K562 (cell line): ENCODE results near the gene ARL16. TPM values are rescaled to one million over a fixed set of nuclear protein-coding genes. Genes with fewer than 3 reads are reported as not detected.

ENCODE experiments used
- MTA1 ChIP-seq: fragments of 450-650 bp; IDR thresholded peaks from 2 replicates; pipeline ENCODE4 v1.6.1; 2017; ENCODE audit warnings: borderline replicate concordance
- NUFIP1 ChIP-seq: fragments of 450-650 bp; IDR thresholded peaks from 2 replicates; pipeline ENCODE4 v1.6.1; 2018; ENCODE audit not compliant: partially characterized antibody
- PHF21A ChIP-seq: fragments of 450-650 bp; IDR thresholded peaks from 2 replicates; pipeline ENCODE4 v1.6.1; 2017; ENCODE audit warnings: low read depth, borderline replicate concordance
- POLR2G ChIP-seq: fragments of 200-400 bp; formaldehyde crosslinking; IDR thresholded peaks from 2 replicates; pipeline ENCODE4 v1.6.1; 2017; ENCODE audit warnings: low read depth, mild to moderate bottlenecking, antibody characterized with exemption, low read length, moderate library complexity
- PRPF4 ChIP-seq: fragments of 200-400 bp; formaldehyde crosslinking; IDR thresholded peaks from one replicate; pipeline ENCODE4 v1.6.1; 2017; ENCODE audit warnings: low read length, low read depth, mild to moderate bottlenecking; ENCODE audit not compliant: insufficient read depth, poor library complexity, severe bottlenecking
- SMAD1 ChIP-seq: fragments of 150-350 bp; IDR thresholded peaks from 2 replicates; pipeline ENCODE4 v1.6.1; 2014; ENCODE audit warnings: low read length, low read depth; ENCODE audit not compliant: partially characterized antibody
- SMC3 ChIP-seq: conservative IDR thresholded peaks from 2 replicates; pipeline ENCODE4 v1.6.1; 2011; ENCODE audit warnings: low read depth, low read length, improper control_type of control experiment; ENCODE audit not compliant: insufficient read depth
- SRSF1 ChIP-seq: fragments of 200-400 bp; formaldehyde crosslinking; IDR thresholded peaks from 2 replicates; pipeline ENCODE4 v1.6.1; 2017; ENCODE audit warnings: mild to moderate bottlenecking, low read depth, low read length, moderate library complexity
- SRSF9 ChIP-seq: fragments of 200-400 bp; formaldehyde crosslinking; IDR thresholded peaks from 2 replicates; pipeline ENCODE4 v1.6.1; 2017; ENCODE audit warnings: low read depth, low read length, borderline replicate concordance
- ZBTB12 ChIP-seq: fragments of 250-450 bp; sonication (Bioruptor Pico); IDR thresholded peaks from 2 replicates; pipeline ENCODE4 v1.4.0; 2020
- ZKSCAN1 ChIP-seq: fragments of 150-350 bp; IDR thresholded peaks from 2 replicates; pipeline ENCODE4 v1.6.1; 2016; ENCODE audit warnings: low read depth, low read length
- ZNF764 ChIP-seq: fragments of 250-450 bp; sonication (Bioruptor Pico); IDR thresholded peaks from 2 replicates; pipeline ENCODE4 v1.4.0; 2020; ENCODE audit warnings: low read depth, mild to moderate bottlenecking, moderate library complexity
- polyA plus RNA-seq, 8 experiments: library from polyadenylated mRNA; depleted of rRNA in 4 of 8; stranded (reverse) in 5 of 8; unstranded in 3 of 8; fragments of >200 nt; fragmentation: Nextera tagmentation in 2 of 8; fragmentation: Illumina TruSeq in 1 of 8; extraction: Ambion mirVana in 2 of 8; extraction: Trizol in 1 of 8; gene quantifications; 2 replicates each; pipeline versions ENCODE4 v1.2.1 to v1.2.3, GENCODE V29; 2011 to 2014; ENCODE audit warnings: inconsistent platforms in 1 of 8, missing spikeins in 1 of 8
- total RNA-seq, 7 experiments: library from RNA; depleted of rRNA in 6 of 7; stranded (reverse); fragments of >200 nt in 6 of 7; fragmentation: Illumina TruSeq in 2 of 7; extraction: Trizol in 2 of 7; gene quantifications; 2 replicates each; pipeline versions ENCODE4 v1.2.1 to v1.2.3, GENCODE V29; 2011 to 2021; ENCODE audit warnings: low replicate concordance in 1 of 7
- TF ChIP-seq, protein P1 (sequence below): fragments of 150-350 bp; conservative IDR thresholded peaks from 2 replicates; pipeline ENCODE4 v1.6.1; 2014; ENCODE audit warnings: low read length
- TF ChIP-seq, protein P2 (sequence below): sonication (generic); formaldehyde crosslinking; IDR thresholded peaks from 2 replicates; pipeline ENCODE4 v1.8.0; 2022; ENCODE audit warnings: mild to moderate bottlenecking, low read depth, missing genetic modification reagents
- TF ChIP-seq, protein P3 (sequence below): sonication (generic); formaldehyde crosslinking; IDR thresholded peaks from 2 replicates; pipeline ENCODE4 v1.8.0; 2022; ENCODE audit warnings: mild to moderate bottlenecking, missing genetic modification reagents
- TF ChIP-seq, protein P4 (sequence below): sonication (generic); formaldehyde crosslinking; IDR thresholded peaks from 2 replicates; pipeline ENCODE4 v1.5.0; 2020; ENCODE audit warnings: missing genetic modification reagents
- TF ChIP-seq, protein P5 (sequence below): fragments of 450-650 bp; IDR thresholded peaks from 2 replicates; pipeline ENCODE4 v1.6.1; 2017; ENCODE audit warnings: mild to moderate bottlenecking, moderate library complexity

ARL16 gene
- total and polyA plus RNA-seq, 9 of the 15 experiments (the other 6 are each of a cell fraction or from before 2014, with no cell fraction given): 5.4 to 32.4 (median 22.6) TPM

DNA sequence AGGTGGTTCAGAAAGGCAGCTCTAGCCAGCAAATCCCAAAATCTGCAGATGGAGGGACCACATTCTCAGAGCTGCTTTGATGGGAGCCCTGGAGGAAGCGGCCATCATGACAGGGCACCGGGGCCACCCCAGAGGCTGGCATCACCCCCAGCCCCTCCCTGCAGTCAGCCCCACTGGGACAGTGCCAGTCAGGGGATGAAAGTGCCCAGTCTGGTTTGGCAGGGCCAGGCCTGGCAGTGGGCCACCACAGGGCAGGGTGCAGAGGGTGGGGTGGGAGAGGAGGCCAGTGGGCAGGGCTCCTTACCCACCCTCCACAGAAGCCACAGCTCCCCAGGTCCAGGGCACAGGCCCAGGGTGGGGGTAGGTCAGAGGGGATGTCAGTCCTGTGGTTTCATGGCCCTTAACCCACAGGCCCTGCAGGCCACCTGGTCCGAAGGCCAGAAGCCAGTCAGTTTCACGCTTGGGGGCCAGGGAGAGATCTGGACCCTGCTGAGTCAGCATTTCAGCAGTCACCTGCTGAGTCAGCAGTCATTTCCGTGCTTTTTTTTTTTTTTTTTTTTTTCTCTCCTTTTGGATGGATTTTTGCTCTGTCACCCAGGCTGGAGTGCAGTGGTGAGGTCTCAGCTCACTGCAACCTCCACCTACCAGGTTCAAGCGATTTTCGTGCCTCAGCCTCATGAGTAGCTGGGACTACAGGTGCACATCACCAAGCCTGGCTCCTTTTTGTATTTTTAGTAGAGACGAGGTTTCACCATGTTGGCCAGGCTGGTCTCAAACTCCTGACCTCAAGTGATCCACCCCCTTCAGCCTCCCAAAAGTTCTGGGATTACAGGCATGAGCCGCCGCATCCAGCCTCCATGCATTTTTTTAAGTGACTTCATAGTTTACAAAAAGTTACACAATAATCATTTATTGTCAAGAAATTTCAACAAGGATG lies 38.9 kb upstream of the ARL16 start (continued):
- TF ChIP-seq ZNF764 (CRISPR knock-in tag) (no peak), SMC3 (no peak), MTA1 (no peak), PHF21A (no peak), PRPF4 (no peak), POLR2G (peak; percentile 81), NUFIP1 (peak; percentile 41), ZKSCAN1 (no peak), ZBTB12 (CRISPR knock-in tag) (no peak), SMAD1 (no peak), SRSF1 (no peak), SRSF9 (no peak)
- TF ChIP-seq, protein P1, sequence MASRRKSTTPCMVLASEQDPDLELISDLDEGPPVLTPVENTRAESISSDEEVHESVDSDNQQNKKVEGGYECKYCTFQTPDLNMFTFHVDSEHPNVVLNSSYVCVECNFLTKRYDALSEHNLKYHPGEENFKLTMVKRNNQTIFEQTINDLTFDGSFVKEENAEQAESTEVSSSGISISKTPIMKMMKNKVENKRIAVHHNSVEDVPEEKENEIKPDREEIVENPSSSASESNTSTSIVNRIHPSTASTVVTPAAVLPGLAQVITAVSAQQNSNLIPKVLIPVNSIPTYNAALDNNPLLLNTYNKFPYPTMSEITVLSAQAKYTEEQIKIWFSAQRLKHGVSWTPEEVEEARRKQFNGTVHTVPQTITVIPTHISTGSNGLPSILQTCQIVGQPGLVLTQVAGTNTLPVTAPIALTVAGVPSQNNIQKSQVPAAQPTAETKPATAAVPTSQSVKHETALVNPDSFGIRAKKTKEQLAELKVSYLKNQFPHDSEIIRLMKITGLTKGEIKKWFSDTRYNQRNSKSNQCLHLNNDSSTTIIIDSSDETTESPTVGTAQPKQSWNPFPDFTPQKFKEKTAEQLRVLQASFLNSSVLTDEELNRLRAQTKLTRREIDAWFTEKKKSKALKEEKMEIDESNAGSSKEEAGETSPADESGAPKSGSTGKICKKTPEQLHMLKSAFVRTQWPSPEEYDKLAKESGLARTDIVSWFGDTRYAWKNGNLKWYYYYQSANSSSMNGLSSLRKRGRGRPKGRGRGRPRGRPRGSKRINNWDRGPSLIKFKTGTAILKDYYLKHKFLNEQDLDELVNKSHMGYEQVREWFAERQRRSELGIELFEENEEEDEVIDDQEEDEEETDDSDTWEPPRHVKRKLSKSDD: no peak
- TF ChIP-seq, protein P2, sequence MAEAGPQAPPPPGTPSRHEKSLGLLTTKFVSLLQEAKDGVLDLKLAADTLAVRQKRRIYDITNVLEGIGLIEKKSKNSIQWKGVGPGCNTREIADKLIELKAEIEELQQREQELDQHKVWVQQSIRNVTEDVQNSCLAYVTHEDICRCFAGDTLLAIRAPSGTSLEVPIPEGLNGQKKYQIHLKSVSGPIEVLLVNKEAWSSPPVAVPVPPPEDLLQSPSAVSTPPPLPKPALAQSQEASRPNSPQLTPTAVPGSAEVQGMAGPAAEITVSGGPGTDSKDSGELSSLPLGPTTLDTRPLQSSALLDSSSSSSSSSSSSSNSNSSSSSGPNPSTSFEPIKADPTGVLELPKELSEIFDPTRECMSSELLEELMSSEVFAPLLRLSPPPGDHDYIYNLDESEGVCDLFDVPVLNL: no peak
- TF ChIP-seq, protein P3, sequence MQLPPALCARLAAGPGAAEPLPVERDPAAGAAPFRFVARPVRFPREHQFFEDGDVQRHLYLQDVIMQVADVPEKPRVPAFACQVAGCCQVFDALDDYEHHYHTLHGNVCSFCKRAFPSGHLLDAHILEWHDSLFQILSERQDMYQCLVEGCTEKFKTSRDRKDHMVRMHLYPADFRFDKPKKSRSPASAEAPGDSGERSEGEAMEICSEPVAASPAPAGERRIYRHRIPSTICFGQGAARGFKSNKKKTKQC (CRISPR knock-in tag): no peak
- TF ChIP-seq, protein P4, sequence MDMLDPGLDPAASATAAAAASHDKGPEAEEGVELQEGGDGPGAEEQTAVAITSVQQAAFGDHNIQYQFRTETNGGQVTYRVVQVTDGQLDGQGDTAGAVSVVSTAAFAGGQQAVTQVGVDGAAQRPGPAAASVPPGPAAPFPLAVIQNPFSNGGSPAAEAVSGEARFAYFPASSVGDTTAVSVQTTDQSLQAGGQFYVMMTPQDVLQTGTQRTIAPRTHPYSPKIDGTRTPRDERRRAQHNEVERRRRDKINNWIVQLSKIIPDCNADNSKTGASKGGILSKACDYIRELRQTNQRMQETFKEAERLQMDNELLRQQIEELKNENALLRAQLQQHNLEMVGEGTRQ (CRISPR knock-in tag): no peak
- TF ChIP-seq, protein P5, sequence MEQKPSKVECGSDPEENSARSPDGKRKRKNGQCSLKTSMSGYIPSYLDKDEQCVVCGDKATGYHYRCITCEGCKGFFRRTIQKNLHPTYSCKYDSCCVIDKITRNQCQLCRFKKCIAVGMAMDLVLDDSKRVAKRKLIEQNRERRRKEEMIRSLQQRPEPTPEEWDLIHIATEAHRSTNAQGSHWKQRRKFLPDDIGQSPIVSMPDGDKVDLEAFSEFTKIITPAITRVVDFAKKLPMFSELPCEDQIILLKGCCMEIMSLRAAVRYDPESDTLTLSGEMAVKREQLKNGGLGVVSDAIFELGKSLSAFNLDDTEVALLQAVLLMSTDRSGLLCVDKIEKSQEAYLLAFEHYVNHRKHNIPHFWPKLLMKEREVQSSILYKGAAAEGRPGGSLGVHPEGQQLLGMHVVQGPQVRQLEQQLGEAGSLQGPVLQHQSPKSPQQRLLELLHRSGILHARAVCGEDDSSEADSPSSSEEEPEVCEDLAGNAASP: no peak
